HG03354 (cell line): ENCODE measurements around the gene TRIM14.
"Not testable (repeated sequence)": the region's sequence is repeated elsewhere in the genome, so short reads cannot be mapped to it uniquely, and the experiment has no call there.

Experiments used
- ATAC-seq: cut with Tn5 transposase; IDR thresholded peaks from one replicate; pipeline ENCODE4 v1.9.1; 2021; ENCODE audit warnings: mild to moderate bottlenecking; ENCODE audit not compliant: unreplicated experiment, poor library complexity, severe bottlenecking

The TRIM14 gene

GRCh38 chr9:98031169-98031568 lies 87.9 kb downstream of the TRIM14 start:
- ATAC-seq, result no peak

GRCh38 chr9:98024702-98025101 lies 94.3 kb downstream of the TRIM14 start:
- no peak for ATAC-seq

DNA sequence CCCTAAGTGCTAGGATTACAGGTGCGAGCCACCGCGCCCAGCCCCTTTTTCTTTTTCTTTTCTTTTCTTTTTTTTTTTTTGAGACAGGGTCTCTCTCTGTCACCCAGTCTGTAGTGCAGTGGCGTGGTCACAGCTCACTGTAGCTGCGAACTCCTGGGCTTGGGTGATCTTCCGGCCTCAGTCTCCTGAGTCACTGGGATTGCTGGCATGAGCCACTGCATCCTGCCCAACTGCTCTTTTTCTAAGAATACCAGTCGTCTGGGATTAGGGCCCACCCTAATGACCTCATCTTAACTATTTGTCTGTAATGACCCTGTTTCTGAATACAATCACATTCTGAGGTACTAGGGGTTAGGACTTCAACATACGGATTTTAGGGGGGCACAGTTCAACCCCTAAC lies 96.6 kb downstream of the TRIM14 start:
- no peak for ATAC-seq

DNA sequence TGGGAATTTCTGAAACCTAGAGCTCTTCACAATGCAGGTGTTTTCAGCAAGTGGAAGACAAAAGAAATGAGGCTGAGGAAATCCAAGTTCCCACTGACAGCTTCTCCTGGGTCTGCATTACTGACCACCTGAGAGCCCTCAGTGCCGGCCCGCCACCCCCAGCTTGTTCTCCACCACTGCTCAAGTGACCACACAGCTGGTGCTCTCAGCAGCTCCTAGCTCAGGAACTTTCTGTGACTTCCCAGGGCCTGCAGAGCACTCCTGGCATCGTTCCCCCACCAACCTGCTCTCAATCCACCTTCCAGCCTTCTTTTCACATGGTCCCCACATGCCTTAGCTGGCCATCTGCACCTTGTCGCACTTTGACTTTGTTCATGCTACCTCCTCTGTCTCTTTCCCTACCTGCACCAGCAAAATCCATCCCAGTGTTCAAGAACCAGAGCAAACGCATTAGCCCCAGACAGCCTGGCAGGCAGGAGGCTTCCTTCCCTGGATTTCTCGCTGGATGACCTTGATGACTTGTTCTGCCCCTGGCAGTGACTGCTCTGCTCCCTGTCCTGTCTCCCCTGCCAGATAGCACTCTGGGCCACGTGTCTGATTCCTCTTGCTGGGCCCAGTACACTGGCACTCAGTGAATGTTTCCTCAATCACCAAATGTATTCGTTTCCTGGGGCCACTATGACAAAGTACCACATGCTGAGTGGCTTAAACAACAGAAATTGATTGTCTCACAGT lies 97.5 kb downstream of the TRIM14 start:
- no peak for ATAC-seq

GRCh38 chr9:98020476-98021145 lies 98.4 kb downstream of the TRIM14 start:
- no peak for ATAC-seq

DNA sequence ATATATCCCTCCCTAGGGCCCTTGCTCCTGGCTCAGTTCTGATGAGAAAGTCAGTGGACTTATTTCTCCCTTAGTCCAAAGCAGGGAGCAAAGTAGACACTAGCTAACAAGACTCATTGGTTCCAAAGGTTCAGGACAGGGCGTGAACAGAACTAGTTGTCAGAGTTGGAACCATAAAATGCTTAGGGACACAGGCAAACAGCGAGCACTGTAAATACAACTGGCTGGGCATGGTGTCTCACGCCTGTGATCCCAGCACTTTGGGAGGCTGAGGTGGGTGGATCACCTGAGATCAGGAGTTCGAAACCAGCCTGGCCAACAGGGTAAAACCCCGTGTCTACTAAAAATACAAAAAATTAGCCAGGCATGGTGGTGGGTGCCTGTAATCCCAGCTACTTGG lies 99.2 kb downstream of the TRIM14 start:
- ATAC-seq, result not testable (repeated sequence)
